ENCODE data around the gene PFKL.

PFKL gene

GRCh38 chr21:44324106-44324853, 24.4 kb downstream of the PFKL start:
- no peak for DNase-seq (ENCODE audit: low read depth)
- no peak overlapping the region for H3K4me3 ChIP-seq (ENCODE audit: low read depth, low read length)
- TF ChIP-seq CTCF (IDR thresholded peaks at IDR 0.05; ENCODE audit: low read depth, low read length, missing control alignments), result no peak

GRCh38 chr21:44324854-44325107, 24.9 kb downstream of the PFKL start:
- no peak overlapping the region for H3K4me3 ChIP-seq (ENCODE audit: low read depth, low read length)
- no peak for TF ChIP-seq CTCF (IDR thresholded peaks at IDR 0.05; ENCODE audit: low read depth, low read length, missing control alignments)
- DNase-seq (ENCODE audit: low read depth), result no peak

- no peak for TF ChIP-seq CTCF (IDR thresholded peaks at IDR 0.05; ENCODE audit: low read depth, low read length, missing control alignments)
- no peak overlapping the region for H3K4me3 ChIP-seq (ENCODE audit: low read depth, low read length)
- DNase-seq (ENCODE audit: low read depth), result no peak
These were observed 25.8 kb downstream of the PFKL start for GRCh38 chr21:44325386-44326271.

- TF ChIP-seq CTCF (IDR thresholded peaks at IDR 0.05; ENCODE audit: low read depth, low read length, missing control alignments), result no peak
These were observed 26.4 kb downstream of the PFKL start for GRCh38 chr21:44326272-44326647.

GRCh38 chr21:44326716-44327602, 27.1 kb downstream of the PFKL start:
- no peak overlapping the region for H3K4me3 ChIP-seq (ENCODE audit: low read depth, low read length)
- DNase-seq (ENCODE audit: low read depth), result no peak
- no peak for TF ChIP-seq CTCF (IDR thresholded peaks at IDR 0.05; ENCODE audit: low read depth, low read length, missing control alignments)

More at GRCh38 chr21:44326272-44326647, 26.4 kb downstream of the PFKL start:
- no peak overlapping the region for H3K4me3 ChIP-seq (ENCODE audit: low read depth, low read length)
- DNase-seq (ENCODE audit: low read depth), result no peak

GRCh38 chr21:44327603-44327974, 27.7 kb downstream of the PFKL start:
- no peak for TF ChIP-seq CTCF (IDR thresholded peaks at IDR 0.05; ENCODE audit: low read depth, low read length, missing control alignments)
- DNase-seq (ENCODE audit: low read depth), result no peak
- no peak overlapping the region for H3K4me3 ChIP-seq (ENCODE audit: low read depth, low read length)
